Bone marrow (tissue), 2 donors: Measurements from ENCODE around the gene MGAT1.
A peak's percentile ranks its signal among the peaks of the same experiment; 100 is the strongest.

Source experiments
- DNase-seq, 2 donors: peaks; one replicate each; lab custom pipeline; 2025; lab: John Stamatoyannopoulos, UW

The MGAT1 gene

DNA sequence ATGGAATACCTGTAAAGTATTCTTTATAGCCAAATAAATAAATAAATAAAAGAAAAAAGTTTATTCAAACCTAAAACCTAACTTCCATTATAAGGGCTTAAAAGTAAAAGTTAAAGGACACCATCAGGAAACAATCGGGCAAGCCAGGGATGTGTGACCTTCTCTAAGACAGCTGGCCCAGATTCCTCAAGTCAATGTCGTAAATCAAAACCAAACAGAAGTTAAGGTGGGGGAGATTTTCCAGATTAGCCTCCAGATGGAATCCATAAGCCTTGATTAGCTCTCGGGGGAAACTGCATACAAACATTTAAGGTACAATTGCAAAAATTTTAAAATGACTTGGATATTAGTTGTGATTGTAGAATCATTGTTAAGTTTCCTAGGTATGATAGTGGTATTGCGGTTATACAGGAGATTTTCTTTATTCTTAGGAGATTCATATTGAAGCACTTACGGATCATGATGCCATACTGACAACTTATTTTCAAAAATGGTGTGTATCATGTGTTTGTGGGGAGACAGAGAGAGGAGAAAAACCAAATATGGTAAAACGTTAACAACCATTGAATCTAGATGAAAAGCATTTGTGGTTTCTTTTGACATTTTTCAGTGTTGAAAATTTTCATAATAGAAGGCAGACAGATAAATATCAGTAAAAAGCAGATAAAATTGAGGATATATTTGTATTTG, 21.5 kb upstream of the MGAT1 start:
- DNase-seq, result no peak

DNA sequence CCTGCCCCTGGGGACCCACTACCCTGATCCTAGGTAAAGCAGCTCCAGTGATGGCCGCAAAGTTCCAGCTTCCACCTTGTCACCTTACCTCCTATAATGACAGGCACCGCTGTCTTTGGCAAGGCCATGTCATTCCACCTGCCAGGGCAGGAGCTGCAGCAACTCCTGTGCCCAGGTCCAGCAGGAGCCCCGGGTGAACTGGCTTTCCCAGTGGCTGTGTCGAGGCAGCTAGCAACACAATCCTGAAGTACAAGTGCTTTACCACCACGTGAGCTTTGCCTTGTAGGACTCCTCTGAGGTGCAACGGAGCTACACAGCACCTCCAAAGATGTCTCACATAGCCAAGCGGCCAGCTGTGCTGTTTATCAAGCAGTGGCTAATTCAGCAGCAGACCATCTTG, 20.7 kb upstream of the MGAT1 start:
- no peak for DNase-seq

GRCh38 chr5:180821538-180821937, 18.9 kb upstream of the MGAT1 start:
- DNase-seq, result no peak

DNA sequence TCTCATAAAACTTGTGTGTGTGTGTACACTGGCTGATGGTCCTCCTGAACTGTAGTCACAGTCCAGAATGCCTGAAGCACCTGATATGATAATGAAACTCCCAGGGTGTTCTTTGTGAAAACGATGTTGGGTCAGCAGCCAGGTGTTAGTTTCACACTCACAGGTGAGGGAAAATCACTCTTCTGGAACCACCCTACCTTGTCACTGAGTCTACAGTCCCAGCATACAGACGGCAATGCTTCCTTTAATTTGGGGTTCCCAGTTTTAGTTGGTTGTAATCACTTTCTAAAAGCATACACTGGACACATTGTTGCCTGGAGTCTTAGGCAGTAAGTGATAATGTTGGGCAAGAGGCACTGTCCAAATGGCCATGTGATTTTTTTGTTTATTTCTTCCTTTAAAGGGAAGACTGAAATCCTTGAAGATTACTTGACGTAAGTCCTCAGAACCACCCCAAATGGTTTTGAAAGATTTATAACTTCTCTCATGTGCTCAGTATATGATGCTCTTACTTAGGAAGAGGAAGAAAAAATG, 18.2 kb upstream of the MGAT1 start:
- DNase-seq, result no peak

DNA sequence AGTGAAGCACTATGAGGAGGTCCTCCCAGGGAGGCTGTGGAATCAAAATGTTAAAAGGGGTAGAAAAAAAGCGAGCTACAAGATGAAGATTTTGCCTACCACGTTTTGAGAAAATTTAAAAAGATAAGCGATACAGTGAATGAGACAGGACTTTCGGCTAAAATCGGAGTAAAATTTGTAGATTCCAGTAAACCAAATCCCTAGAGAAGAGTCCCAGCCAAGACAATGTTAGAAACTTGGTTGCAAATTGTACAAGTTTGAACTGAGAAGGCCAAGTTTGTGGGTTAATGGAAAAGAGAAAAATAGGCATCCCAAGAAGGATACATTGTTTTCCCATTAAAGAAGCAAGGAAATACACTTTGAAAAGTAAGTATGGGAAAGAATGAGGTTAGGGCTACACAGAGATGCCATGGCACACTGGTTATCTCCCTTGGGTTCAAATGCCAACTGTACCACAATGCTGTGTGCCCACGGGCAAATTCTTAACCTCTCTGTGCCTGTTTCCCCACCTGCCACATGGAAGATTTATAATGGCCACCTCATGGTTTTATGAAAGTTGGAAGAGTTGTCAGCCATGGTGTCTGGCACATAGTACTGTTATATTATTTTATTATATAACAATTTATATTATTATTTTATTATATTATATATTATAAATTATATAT, 16.2 kb upstream of the MGAT1 start:
- no peak for DNase-seq

DNA sequence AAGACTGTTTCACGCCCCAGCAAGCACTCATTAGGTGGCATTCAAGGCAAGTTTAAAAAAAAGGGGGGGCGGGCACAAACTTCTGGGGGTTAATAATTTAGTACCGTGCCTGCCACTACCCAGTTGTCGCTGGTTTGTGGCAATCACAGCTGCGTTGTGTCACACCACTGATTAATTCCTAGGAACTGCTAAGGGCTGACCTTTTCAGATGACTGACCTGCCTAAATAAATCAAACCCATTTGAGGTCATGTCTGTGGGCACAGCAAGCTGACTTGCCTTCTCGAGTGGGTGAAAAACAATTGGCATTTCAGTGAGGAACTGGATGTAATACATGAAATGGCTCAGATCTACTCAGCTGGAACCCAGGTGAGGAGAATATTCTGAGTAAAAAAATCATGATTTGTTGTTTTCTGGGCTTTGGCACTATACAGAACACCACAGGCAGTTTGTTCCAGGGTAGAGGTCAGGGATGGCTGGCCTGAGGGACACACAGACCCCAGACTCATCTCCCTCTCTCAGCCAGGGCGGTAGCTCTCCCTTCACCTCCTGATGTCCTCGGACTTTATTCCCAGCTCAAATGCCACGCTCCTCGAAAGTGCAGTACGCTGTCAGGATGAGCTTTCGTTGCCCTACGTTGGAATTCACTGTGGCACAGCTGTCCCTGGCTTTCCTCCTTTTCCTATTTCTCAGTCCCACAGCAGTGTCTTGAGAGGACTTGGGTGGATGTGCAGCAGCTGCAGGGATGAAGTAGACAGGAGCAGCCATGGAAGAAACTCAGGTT, 15.5 kb upstream of the MGAT1 start:
- DNase-seq, result no peak

GRCh38 chr5:180816608-180817534, 14.3 kb upstream of the MGAT1 start:
- no peak for DNase-seq

GRCh38 chr5:180815293-180815917, 12.8 kb upstream of the MGAT1 start:
- peak in 1 of 2 donors; percentile 40 for DNase-seq

- no peak for DNase-seq
These were observed 10.8 kb upstream of the MGAT1 start for GRCh38 chr5:180813420-180813819.

GRCh38 chr5:180811623-180812124, 9.1 kb upstream of the MGAT1 start:
- DNase-seq, result no peak

GRCh38 chr5:180810959-180811622, 8.5 kb upstream of the MGAT1 start:
- DNase-seq, result no peak

- DNase-seq, result peak; percentile 95 to 96
These were observed 7.8 kb upstream of the MGAT1 start for GRCh38 chr5:180810210-180810958.

DNA sequence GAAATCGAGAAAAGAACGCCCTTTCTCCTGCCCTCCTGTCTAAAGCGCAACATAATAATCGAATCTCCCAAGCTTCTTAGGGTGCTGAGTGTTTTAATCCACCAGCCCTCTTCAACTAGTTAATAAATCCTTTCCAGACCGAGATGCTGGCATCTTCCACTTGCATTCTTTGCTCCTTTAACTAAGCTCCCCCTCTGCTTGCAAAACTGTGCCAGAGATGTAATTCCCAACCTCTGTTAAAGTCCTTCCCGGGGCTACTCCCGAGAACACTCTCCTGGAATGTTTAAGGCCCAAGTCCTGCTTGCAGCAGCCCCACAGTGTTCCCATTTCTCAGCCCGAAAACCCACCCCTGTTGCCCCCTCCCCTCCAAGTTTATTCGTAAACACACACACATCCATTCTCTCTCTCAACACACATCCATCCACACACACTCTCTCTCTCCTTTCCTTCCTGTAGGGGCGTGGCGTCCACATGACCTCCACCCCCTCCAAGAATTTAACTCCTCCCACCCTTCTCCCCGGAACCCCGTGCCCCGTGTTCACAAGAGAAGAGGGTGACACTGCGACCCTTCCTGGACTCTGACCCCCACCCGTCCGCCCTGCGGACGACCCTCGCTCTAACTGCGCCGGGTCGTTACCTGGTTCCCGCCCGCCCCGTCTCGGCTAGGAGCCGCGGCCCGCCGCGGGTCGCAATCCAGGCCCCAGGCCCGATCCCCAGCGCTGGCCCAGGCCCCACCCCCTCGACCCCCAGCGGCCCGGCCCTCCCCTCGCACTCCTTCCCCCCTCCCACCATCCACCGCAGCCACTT, 7.0 kb upstream of the MGAT1 start:
- DNase-seq, result peak; percentile 73 to 94

- DNase-seq, result no peak
These were observed 5.9 kb upstream of the MGAT1 start for GRCh38 chr5:180808461-180809000.

DNA sequence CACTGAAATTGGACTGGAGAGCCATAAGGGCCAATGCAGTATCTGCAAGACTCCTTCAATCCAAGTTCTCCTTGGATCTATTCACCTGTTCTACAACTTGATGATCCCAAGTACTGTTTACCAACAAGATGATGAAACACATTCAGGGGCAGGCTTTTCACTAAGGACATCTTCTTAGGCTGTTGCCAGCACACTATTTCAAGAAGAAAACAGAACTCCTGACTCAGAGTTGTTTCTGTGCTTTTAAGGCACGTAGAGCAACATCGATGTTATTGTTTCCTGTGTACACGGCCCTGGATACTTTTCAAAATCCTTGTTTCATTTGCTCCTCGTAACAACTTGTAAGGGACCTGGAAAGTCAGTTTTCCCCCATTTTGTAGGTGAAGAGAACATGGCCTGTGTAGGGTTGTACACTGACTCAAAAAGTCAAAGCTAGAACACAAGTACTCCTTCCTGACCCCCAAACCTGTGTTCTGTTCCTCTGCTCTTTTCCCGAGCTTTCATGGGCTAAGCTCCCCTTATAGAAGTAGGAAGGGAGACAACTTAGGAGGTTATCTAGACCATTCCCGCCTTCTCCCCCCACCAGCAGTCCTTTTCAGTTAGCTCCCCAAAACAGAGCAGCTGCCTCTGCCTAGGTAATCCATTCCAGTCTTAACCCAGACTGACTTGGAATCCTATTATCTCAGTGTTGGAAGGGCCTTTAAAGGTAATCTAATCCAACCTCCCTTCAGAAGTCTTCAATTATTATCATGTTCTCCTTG, 5.2 kb upstream of the MGAT1 start:
- DNase-seq, result no peak

GRCh38 chr5:180807046-180807445, 4.4 kb upstream of the MGAT1 start:
- DNase-seq, result no peak

DNA sequence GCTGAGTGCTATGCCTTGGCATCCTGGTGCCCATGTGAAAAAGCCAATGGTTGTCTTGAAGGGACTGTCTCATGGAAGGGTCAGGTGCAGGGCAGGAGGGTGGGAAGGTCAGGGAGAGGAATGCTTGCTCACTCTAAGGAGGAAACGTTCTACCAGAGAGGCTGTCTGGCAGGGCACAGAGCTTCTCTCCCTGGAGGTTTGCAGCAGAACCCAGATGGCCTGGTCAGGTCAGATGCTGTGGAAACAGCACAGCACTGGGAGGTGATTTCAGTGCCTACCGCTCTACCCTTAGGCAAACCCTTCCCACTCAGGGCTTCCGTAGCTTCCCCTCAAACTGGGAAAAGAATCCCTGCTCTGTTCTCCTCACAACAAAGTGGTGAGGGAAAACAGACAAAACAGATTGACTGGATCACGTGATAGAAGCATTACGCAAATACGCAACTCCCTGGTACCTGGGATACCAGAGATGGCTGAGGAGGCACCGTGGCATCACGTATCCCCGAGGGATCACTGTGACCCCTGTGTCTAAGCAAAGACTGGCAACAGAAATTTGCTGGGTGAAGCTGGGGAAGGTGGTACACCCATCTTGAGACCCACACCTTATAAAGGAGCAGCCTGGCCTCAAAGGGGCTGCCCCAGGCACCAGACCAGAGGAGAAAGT, 3.9 kb upstream of the MGAT1 start:
- no peak for DNase-seq
